H1 (cell line): ENCODE results near the gene ZIM2. TPM values are rescaled to one million over a fixed set of nuclear protein-coding genes. Genes with fewer than 3 reads are reported as not detected.

Experiments used
- CTCF ChIA-PET: fragments of 300-600 bp; sonication (Branson Sonifier 250); formaldehyde crosslinking; loops from one replicate; lab custom pipeline; 2021; ENCODE audit not compliant: partially characterized antibody; lab: Charles Lee
- POLR2A ChIA-PET: fragments of 300-600 bp; sonication (Branson Sonifier 250); formaldehyde crosslinking; loops from one replicate; lab custom pipeline; 2021; ENCODE audit warnings: inconsistent platforms; ENCODE audit not compliant: partially characterized antibody; lab: Charles Lee
- DNase-seq, 2 experiments: peaks; one replicate each; pipeline versions ENCODE4 v3.0.0 to v3.0.0-alpha.2; 2010 to 2022; ENCODE audit warnings: low spot score in 2 of 2, low read depth in 1 of 2, mixed read lengths in 1 of 2
- FAIRE-seq: peaks from 2 replicates; lab custom pipeline; 2011; peaks lifted over from hg19 to GRCh38; lab: Jason Lieb, UNC
- H2AFZ ChIP-seq: 2 replicates; pipeline ENCODE4 v1.8.1; 2012; ENCODE audit warnings: low read length, inconsistent platforms
- H2AK5ac ChIP-seq: 2 replicates; pipeline ENCODE4 v1.6.1; 2013; ENCODE audit warnings: low read depth, low read length
- H2BK120ac ChIP-seq: replicated peaks from 2 replicates; pipeline ENCODE3; 2013; ENCODE audit warnings: low read depth, low read length, inconsistent platforms
- H2BK12ac ChIP-seq: 2 replicates; pipeline ENCODE4 v1.6.1; 2013; ENCODE audit warnings: low read depth, low read length
- H2BK15ac ChIP-seq: 2 replicates; pipeline ENCODE4 v1.6.1; 2013; ENCODE audit warnings: low read length
- H2BK20ac ChIP-seq: 2 replicates; pipeline ENCODE4 v1.6.1; 2013; ENCODE audit warnings: low read length
- H2BK5ac ChIP-seq: 2 replicates; pipeline ENCODE4 v1.6.1; 2013; ENCODE audit warnings: low read depth, low read length
- H3K14ac ChIP-seq: 2 replicates; pipeline ENCODE4 v1.6.1; 2013; ENCODE audit warnings: inconsistent platforms; ENCODE audit not compliant: insufficient read length
- H3K18ac ChIP-seq: 2 replicates; pipeline ENCODE4 v1.6.1; 2013; ENCODE audit warnings: low read length; ENCODE audit errors: extremely low read depth
- H3K23ac ChIP-seq: 2 replicates; pipeline ENCODE4 v1.6.1; 2013; ENCODE audit warnings: inconsistent platforms; ENCODE audit not compliant: insufficient read length
- H3K23me2 ChIP-seq: 2 replicates; pipeline ENCODE4 v1.6.1; 2013; ENCODE audit warnings: low read depth, low read length
- H3K27ac ChIP-seq: 2 replicates; pipeline ENCODE4 v1.6.1; 2011; ENCODE audit warnings: low read depth, low read length, inconsistent platforms
- H3K27me3 ChIP-seq, 4 experiments: replicated peaks in 1 of 4; 1 replicate in 1 of 4; 2 replicates in 3 of 4; pipeline versions ENCODE4 v1.6.1 to v1.8.1; 2011 to 2013; ENCODE audit warnings: low read length in 3 of 4, mild to moderate bottlenecking in 3 of 4, inconsistent platforms in 2 of 4, mixed read lengths in 2 of 4, moderate library complexity in 1 of 4; ENCODE audit not compliant: control insufficient read depth in 3 of 4, insufficient read depth in 3 of 4; ENCODE audit errors: extremely low read depth in 1 of 4
- H3K36me3 ChIP-seq, 4 experiments: 2 replicates each; pipeline versions ENCODE4 v1.6.1 to v1.8.1; 2011 to 2013; ENCODE audit warnings: mild to moderate bottlenecking in 4 of 4, low read length in 3 of 4, moderate library complexity in 2 of 4, control low read depth in 1 of 4, inconsistent platforms in 1 of 4; ENCODE audit not compliant: insufficient read depth in 4 of 4, control insufficient read depth in 2 of 4
- H3K4ac ChIP-seq: replicated peaks from 2 replicates; pipeline ENCODE3; 2013; ENCODE audit warnings: low read length, low read depth, mixed read lengths, inconsistent platforms; ENCODE audit not compliant: insufficient read length
- H3K4me1 ChIP-seq, 4 experiments: replicated peaks in 1 of 4; 1 replicate in 1 of 4; 2 replicates in 3 of 4; pipeline versions ENCODE4 v1.6.1 to v1.8.1; 2011 to 2013; ENCODE audit warnings: low read length in 3 of 4, inconsistent platforms in 2 of 4, mixed read lengths in 1 of 4; ENCODE audit not compliant: insufficient read depth in 4 of 4, control insufficient read depth in 3 of 4
- H3K4me2 ChIP-seq, 2 experiments: 2 replicates each; pipeline versions ENCODE4 v1.6.1 to v1.8.1; 2011 to 2013; ENCODE audit warnings: low read depth in 2 of 2, low read length in 2 of 2, control low read depth in 1 of 2, inconsistent platforms in 1 of 2, mild to moderate bottlenecking in 1 of 2; ENCODE audit not compliant: insufficient read depth in 1 of 2
- H3K4me3 ChIP-seq, 4 experiments: fragments of 200-600, 300-600 bp in 1 of 4; sonication (generic), shearing (Covaris generic), sonication (Bioruptor Twin) in 1 of 4; 2 replicates each; pipeline versions ENCODE4 v1.5.1 to v1.8.1; 2011 to 2016; ENCODE audit warnings: low read length in 4 of 4, low read depth in 3 of 4, control low read depth in 2 of 4, inconsistent platforms in 2 of 4, mild to moderate bottlenecking in 2 of 4, mixed read lengths in 1 of 4, moderate library complexity in 1 of 4; ENCODE audit not compliant: insufficient read depth in 2 of 4; ENCODE audit errors: extremely low read depth in 1 of 4
- H3K56ac ChIP-seq: replicated peaks from 2 replicates; pipeline ENCODE3; 2013; ENCODE audit warnings: low read depth, mild to moderate bottlenecking, mixed read lengths, low read length, inconsistent platforms; ENCODE audit not compliant: insufficient read length
- H3K79me1 ChIP-seq: 2 replicates; pipeline ENCODE4 v1.6.1; 2013; ENCODE audit warnings: low read depth, low read length, control low read depth
- H3K79me2 ChIP-seq, 2 experiments: 2 replicates each; pipeline versions ENCODE4 v1.6.1 to v1.8.1; 2012 to 2013; ENCODE audit warnings: low read length in 2 of 2, mild to moderate bottlenecking in 2 of 2, inconsistent platforms in 1 of 2; ENCODE audit not compliant: insufficient read depth in 2 of 2, control insufficient read depth in 1 of 2
- H3K9ac ChIP-seq, 4 experiments: replicated peaks in 1 of 4; 1 replicate in 1 of 4; 2 replicates in 3 of 4; pipeline versions ENCODE4 v1.6.1 to v1.8.1; 2011 to 2013; ENCODE audit warnings: low read depth in 3 of 4, low read length in 3 of 4, control low read depth in 2 of 4, mild to moderate bottlenecking in 2 of 4, moderate library complexity in 2 of 4, inconsistent platforms in 1 of 4; ENCODE audit errors: extremely low read depth in 1 of 4
- H3K9me3 ChIP-seq, 2 experiments: 2 replicates each; pipeline versions ENCODE4 v1.6.1 to v1.8.1; 2012 to 2013; ENCODE audit warnings: mild to moderate bottlenecking in 2 of 2, moderate library complexity in 2 of 2, control low read depth in 1 of 2, inconsistent platforms in 1 of 2, low read depth in 1 of 2, low read length in 1 of 2, mixed read lengths in 1 of 2; ENCODE audit not compliant: insufficient read depth in 2 of 2
- H4K20me1 ChIP-seq, 2 experiments: replicated peaks in 1 of 2; 2 replicates each; pipeline versions ENCODE3 to v1.8.1; 2011 to 2013; ENCODE audit warnings: inconsistent platforms in 2 of 2, low read length in 2 of 2, mild to moderate bottlenecking in 1 of 2; ENCODE audit not compliant: insufficient read depth in 2 of 2, control insufficient read depth in 1 of 2
- H4K5ac ChIP-seq: 2 replicates; pipeline ENCODE4 v1.6.1; 2013; ENCODE audit warnings: low read length, low read depth, mixed read lengths, inconsistent platforms; ENCODE audit not compliant: insufficient read length
- H4K8ac ChIP-seq: 2 replicates; pipeline ENCODE4 v1.8.0; 2013; ENCODE audit warnings: mild to moderate bottlenecking, moderate library complexity, low read length, inconsistent platforms; ENCODE audit not compliant: insufficient read depth; ENCODE audit errors: extremely low read depth
- H4K91ac ChIP-seq: replicated peaks from 2 replicates; pipeline ENCODE3; 2013; ENCODE audit warnings: low read length, mixed read lengths, inconsistent platforms; ENCODE audit not compliant: insufficient read length
- BCL11A ChIP-seq, 2 experiments: IDR thresholded peaks; one replicate each; pipeline ENCODE4 v1.6.1; 2011; ENCODE audit warnings: low read depth in 2 of 2, low read length in 2 of 2, mild to moderate bottlenecking in 2 of 2
- CHD1 ChIP-seq: IDR thresholded peaks from 2 replicates; pipeline ENCODE4 v1.6.1; 2012; ENCODE audit warnings: low read depth, low read length, improper control_type of control experiment
- CTBP2 ChIP-seq: IDR thresholded peaks from 2 replicates; pipeline ENCODE4 v1.7.0; 2011; ENCODE audit warnings: borderline replicate concordance, mild to moderate bottlenecking, moderate library complexity, mixed read lengths, low read length; ENCODE audit not compliant: insufficient read depth, insufficient read length
- EP300 ChIP-seq, 2 experiments: IDR thresholded peaks; 1 replicate in 1 of 2; 2 replicates in 1 of 2; pipeline ENCODE4 v1.6.1; 2011 to 2012; ENCODE audit warnings: low read depth in 2 of 2, low read length in 2 of 2, mild to moderate bottlenecking in 2 of 2, borderline replicate concordance in 1 of 2, inconsistent platforms in 1 of 2, moderate library complexity in 1 of 2
- HDAC2 ChIP-seq, 2 experiments: fragments of 300-600 bp in 1 of 2; sonication (generic) in 1 of 2; IDR thresholded peaks; 2 replicates each; pipeline ENCODE4 v1.6.1; 2011 to 2012; ENCODE audit warnings: low read depth in 2 of 2, low read length in 2 of 2, mild to moderate bottlenecking in 2 of 2, moderate library complexity in 2 of 2, borderline replicate concordance in 1 of 2, inconsistent platforms in 1 of 2
- JUND ChIP-seq: IDR thresholded peaks from 2 replicates; pipeline ENCODE4 v1.6.1; 2011; ENCODE audit warnings: mild to moderate bottlenecking, improper control_type of control experiment, low read length
- PHF8 ChIP-seq: fragments of 200-600 bp; sonication (generic); conservative IDR thresholded peaks from 2 replicates; pipeline ENCODE4 v1.7.1; 2012; ENCODE audit warnings: low read depth, mild to moderate bottlenecking, inconsistent platforms, low read length, moderate library complexity
- RBBP5 ChIP-seq: IDR thresholded peaks from 2 replicates; pipeline ENCODE4 v1.7.1; 2012; ENCODE audit warnings: low read depth, mild to moderate bottlenecking, inconsistent platforms, low read length, moderate library complexity, borderline replicate concordance
- SP1 ChIP-seq: IDR thresholded peaks from 2 replicates; pipeline ENCODE4 v1.6.1; 2011; ENCODE audit warnings: low read depth, low read length
- SP4 ChIP-seq: IDR thresholded peaks from 2 replicates; pipeline ENCODE4 v1.6.1; 2012; ENCODE audit warnings: low read length, inconsistent platforms
- SRF ChIP-seq: IDR thresholded peaks from 2 replicates; pipeline ENCODE4 v1.6.1; 2011; ENCODE audit warnings: mild to moderate bottlenecking, low read depth, low read length, moderate library complexity
- SUZ12 ChIP-seq: fragments of 200-600 bp; sonication (generic); IDR thresholded peaks from 2 replicates; pipeline ENCODE4 v1.6.1; 2012; ENCODE audit warnings: mild to moderate bottlenecking, inconsistent platforms, low read length, moderate library complexity, mixed read lengths
- TEAD4 ChIP-seq: IDR thresholded peaks from 2 replicates; pipeline ENCODE4 v1.6.1; 2012; ENCODE audit warnings: low read depth, low read length, inconsistent platforms, mixed read lengths
- YY1 ChIP-seq: IDR thresholded peaks from 2 replicates; pipeline ENCODE4 v1.6.1; 2011; ENCODE audit warnings: low read depth, mild to moderate bottlenecking, low read length
- ZNF274 ChIP-seq: IDR thresholded peaks from 2 replicates; pipeline ENCODE4 v1.7.0; 2012; ENCODE audit warnings: low read length, borderline replicate concordance; ENCODE audit errors: extremely low read depth
- WGBS, 2 experiments: shearing (Covaris generic) in 1 of 2; methylation state at CpG; one replicate each; pipeline versions ENCODE4 v1.1.6 to v1.1.7; 2013 to 2015; ENCODE audit warnings: low lambda C conversion rate in 2 of 2, mixed read lengths in 2 of 2, inconsistent platforms in 1 of 2, low coverage in 1 of 2, missing lambda C conversion rate in 1 of 2; ENCODE audit not compliant: insufficient replicate concordance in 2 of 2, insufficient coverage in 1 of 2, insufficient read length in 1 of 2; ENCODE audit errors: extremely low coverage in 1 of 2, missing lambda C conversion rate in 1 of 2; 5-methylcytosine and 5-hydroxymethylcytosine counted together
- polyA plus RNA-seq, 7 experiments: library from polyadenylated mRNA; depleted of rRNA in 3 of 7; stranded (reverse) in 5 of 7; unstranded in 2 of 7; fragments of >200 nt in 5 of 7; fragments of 200-250 nt in 2 of 7; gene quantifications; 1 replicate in 5 of 7; 2 replicates in 1 of 7; 4 replicates in 1 of 7; pipeline versions ENCODE4 v1.2.1 to v1.2.3, GENCODE V29; 2011 to 2013; ENCODE audit warnings: missing spikeins in 2 of 7, mixed read lengths in 2 of 7
- total RNA-seq: library from RNA; stranded (reverse); fragmentation: NEBNext Ultra II Directional; extraction: Animal tissue kit (Norgen Biotek cat#: 25700); gene quantifications from 2 replicates; pipeline ENCODE4 v1.2.1, GENCODE V29; 2021

The ZIM2 gene
- total and polyA plus RNA-seq, 2 of the 8 experiments (the other 6 are each of a cell fraction or from before 2014, with no cell fraction given) = not detected

DNA sequence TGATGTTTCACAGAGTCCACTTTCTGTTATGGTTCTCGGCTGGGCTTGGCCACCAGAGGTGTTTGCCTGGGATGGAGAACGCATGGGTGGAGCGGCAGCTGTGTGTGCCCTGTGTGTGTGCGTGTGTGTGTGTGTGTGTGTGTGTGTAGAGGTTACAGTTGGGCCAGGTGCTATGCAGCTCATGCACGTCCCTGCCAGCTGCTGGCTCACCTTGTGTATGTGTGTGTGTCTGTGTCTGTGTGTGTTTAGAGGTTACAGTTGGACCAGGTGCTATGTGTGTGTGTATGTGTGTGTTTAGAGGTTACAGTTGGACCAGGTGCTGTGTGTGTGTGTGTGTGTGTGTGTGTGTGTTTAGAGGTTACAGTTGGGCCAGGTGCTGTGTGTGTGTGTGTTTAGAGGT, 33.0 kb upstream of the ZIM2 start:
- Histone ChIP-seq H3K4me3 (no peak overlapping the region), H3K9me3 (peaks cover 63 to 92% of the 10 kb centered on the region in 2 experiments), H4K5ac (no peak overlapping the region), H2BK15ac (no peak overlapping the region), H2BK5ac (no peak overlapping the region), H3K14ac (no peak overlapping the region), H3K9ac (no peak overlapping the region), H3K27me3 (no peaks in the 10 kb centered on the region), H3K4ac (no peak overlapping the region), H3K4me1 (no peaks in the 10 kb centered on the region), H4K91ac (no peak overlapping the region), H3K79me1 (no peaks in the 10 kb centered on the region), H3K18ac (no peak overlapping the region), H3K79me2 (no peaks in the 10 kb centered on the region), H2AFZ (no peak overlapping the region), H3K56ac (no peak overlapping the region), H3K23me2 (peaks cover 5% of the 10 kb centered on the region; the same call in 1 of the 2 replicates), H3K27ac (no peak overlapping the region), H4K8ac (no peak overlapping the region), H3K36me3 (no peaks in the 10 kb centered on the region), H3K23ac (no peak overlapping the region), H2BK20ac (no peak overlapping the region), H4K20me1 (no peaks in the 10 kb centered on the region), H2BK12ac (no peak overlapping the region), H3K4me2 (no peak overlapping the region), H2BK120ac (no peak overlapping the region), H2AK5ac (no peak overlapping the region)
- FAIRE-seq (no peak), DNase-seq (no peak)
- 84% methylated on average over 5 of the region's 5 CpGs; no CpG with 5 or more reads in 1 of the 2 experiments for WGBS, 2 experiments
- ChIA-PET POLR2A (no interaction called here), CTCF (interaction anchor here (0.6 kb wide), 1 partner anchor 11 kb away, joined by 3 read pairs; no protein-coding TSS in a partner anchor)
- TF ChIP-seq RBBP5 (no peak), JUND (no peak), ZNF274 (no peak), SRF (no peak), CHD1 (no peak), PHF8 (no peak), SUZ12 (no peak), TEAD4 (no peak), HDAC2 (IDR thresholded peaks at IDR 0.05; ENCODE audit: borderline replicate concordance in 1 of 2, low read depth in 2 of 2, low read length in 2 of 2) (no peak), SP4 (no peak), YY1 (no peak), EP300 (IDR thresholded peaks at IDR 0.05; ENCODE audit: borderline replicate concordance in 1 of 2, low read depth in 2 of 2, low read length in 2 of 2) (no peak), CTBP2 (no peak), BCL11A (IDR thresholded peaks at IDR 0.05; ENCODE audit: low read depth in 2 of 2, low read length in 2 of 2) (no peak), SP1 (no peak)
